ENCODE measurements around the gene SETD1A. TPM values are rescaled to one million over a fixed set of nuclear protein-coding genes. Genes with fewer than 3 reads are reported as not detected.

Gene SETD1A
- polyA plus RNA-seq, 1 donor (not counting 4 experiments of a cell fraction or from before 2014, with no cell fraction given), result 1.1 TPM

DNA sequence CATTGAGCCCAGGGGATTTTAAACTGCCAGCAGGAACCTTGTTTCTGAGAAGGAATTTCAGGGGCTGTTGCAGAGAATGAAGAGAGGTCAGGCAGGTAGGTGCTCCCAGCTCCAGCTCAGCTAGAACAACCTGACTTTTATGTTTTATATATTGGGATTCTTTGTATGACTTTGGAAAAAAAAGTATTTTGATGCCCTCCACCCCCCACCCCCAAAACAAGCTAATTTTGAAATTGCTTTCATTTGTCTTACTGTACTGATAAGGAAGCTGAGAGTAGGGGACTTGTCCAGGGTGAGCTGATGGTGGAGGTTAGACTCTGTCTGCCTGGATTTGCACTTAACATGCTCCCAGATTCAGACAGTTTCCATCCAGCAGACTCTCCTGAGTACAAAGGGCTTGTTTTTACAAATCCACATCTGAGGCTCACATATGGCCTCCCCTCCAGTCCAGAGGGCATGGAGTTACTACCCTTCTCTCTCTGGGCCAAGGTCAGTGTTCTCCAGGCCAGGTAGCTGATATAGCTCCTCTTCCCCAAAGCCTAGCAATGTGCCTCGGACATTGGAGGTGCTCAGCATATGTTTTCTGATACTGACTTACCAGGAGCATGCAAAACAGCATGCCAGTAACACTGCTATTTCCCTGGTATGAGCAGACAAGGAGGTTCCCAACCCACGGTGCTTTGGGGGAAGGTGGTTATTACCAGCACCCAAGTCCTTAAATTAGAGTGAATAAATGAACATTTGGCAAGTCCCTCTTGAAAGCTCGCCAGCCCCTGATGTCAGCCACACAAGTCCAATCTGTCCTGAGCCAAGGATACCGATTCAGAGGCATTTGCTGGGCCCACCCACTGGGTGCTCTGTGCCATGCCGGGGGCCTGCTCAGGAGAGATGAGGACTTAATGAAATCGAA is 41.6 kb downstream of the SETD1A start:
- Histone ChIP-seq H3K4me3 (ENCODE audit: control insufficient read depth in 2 of 3, extremely low read depth in 1 of 3, insufficient read depth in 2 of 3, low read depth in 1 of 3, low read length in 3 of 3) (no peak overlapping the region), H3K4me2 (ENCODE audit: control insufficient read depth, extremely low read depth, insufficient read depth, low read depth, low read length) (peak overlapping the region; percentile 55), H3K9ac (ENCODE audit: control insufficient read depth, extremely low read depth, insufficient read depth, low read length) (no peak overlapping the region), H3K4me1 (ENCODE audit: control insufficient read depth, extremely low read depth, insufficient read depth, low read length) (peaks cover 56% of the 10 kb centered on the region), H2AFZ (ENCODE audit: control insufficient read depth, low read length) (no peak overlapping the region), H3K9me1 (ENCODE audit: control insufficient read depth, extremely low read depth, insufficient read depth, low read length) (peaks cover 3% of the 10 kb centered on the region), H3K9me3 (ENCODE audit: control insufficient read depth, low read depth, low read length) (no peaks in the 10 kb centered on the region), H3K79me2 (ENCODE audit: control insufficient read depth, insufficient read depth, low read length) (no peaks in the 10 kb centered on the region), H4K20me1 (ENCODE audit: control insufficient read depth, extremely low read depth, insufficient read depth, low read length) (no peaks in the 10 kb centered on the region), H3K27me3 (ENCODE audit: control insufficient read depth, extremely low read depth, insufficient read depth, low read length) (no peaks in the 10 kb centered on the region), H3K36me3 (ENCODE audit: control insufficient read depth in 2 of 2, extremely low read depth in 1 of 2, insufficient read depth in 2 of 2, low read length in 2 of 2) (no peaks in the 10 kb centered on the region), H3K27ac (ENCODE audit: control insufficient read depth, insufficient read depth, low read length) (peak overlapping the region; percentile 96)
- dilution Hi-C loops (cut with MboI; ENCODE audit: extremely low pct_ligation_motif_present, low sequenced_read_pairs), result no loop called here
- TF ChIP-seq EZH2 (IDR thresholded peaks at IDR 0.05; ENCODE audit: low read length), result no peak
- TF ChIP-seq, protein P1, sequence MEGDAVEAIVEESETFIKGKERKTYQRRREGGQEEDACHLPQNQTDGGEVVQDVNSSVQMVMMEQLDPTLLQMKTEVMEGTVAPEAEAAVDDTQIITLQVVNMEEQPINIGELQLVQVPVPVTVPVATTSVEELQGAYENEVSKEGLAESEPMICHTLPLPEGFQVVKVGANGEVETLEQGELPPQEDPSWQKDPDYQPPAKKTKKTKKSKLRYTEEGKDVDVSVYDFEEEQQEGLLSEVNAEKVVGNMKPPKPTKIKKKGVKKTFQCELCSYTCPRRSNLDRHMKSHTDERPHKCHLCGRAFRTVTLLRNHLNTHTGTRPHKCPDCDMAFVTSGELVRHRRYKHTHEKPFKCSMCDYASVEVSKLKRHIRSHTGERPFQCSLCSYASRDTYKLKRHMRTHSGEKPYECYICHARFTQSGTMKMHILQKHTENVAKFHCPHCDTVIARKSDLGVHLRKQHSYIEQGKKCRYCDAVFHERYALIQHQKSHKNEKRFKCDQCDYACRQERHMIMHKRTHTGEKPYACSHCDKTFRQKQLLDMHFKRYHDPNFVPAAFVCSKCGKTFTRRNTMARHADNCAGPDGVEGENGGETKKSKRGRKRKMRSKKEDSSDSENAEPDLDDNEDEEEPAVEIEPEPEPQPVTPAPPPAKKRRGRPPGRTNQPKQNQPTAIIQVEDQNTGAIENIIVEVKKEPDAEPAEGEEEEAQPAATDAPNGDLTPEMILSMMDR (optimal IDR thresholded peaks at IDR 0.05 in 1 of 3, IDR thresholded peaks at IDR 0.05 in 1 of 3, conservative IDR thresholded peaks at IDR 0.05 in 1 of 3; ENCODE audit: extremely low read depth in 1 of 3, insufficient read depth in 2 of 3, low read length in 3 of 3), result no peak
- FAIRE-seq (no peak), DNase-seq (ENCODE audit: low read depth, low spot score) (no peak)

DNA sequence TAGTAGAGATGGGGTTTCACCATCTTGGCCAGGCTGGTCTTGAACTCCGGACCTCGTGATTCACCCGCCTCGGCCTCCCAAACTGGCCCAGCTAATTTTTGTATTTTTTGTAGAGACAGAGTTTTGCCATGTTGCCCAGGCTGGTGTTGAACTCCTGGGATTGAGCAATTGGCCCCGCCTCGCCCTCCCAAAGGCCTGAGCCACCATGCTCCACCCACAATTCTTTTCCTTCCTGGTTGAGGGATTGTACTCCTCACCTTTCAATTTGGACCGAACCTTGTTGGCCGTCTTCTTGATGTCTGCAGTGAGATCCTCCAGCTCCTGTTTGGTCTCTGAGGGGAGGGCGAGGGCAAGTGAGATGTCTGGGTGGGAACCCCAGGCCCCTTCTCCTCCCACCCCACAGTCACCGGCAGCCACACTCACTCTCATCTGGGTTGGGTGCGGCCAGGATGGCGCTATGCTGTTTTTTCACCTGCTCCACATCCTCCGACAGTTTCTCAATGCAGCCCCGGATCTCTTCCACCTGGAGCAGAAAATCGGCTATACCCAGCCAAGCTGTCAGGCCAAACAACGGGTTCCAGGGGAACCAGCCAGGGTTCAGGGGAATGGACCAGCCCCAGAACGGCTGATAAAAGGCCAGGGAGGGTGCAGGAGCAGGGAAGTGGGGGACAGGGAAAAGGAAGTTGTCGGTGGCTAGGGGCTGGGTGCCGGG is 43.3 kb downstream of the SETD1A start:
- Histone ChIP-seq H3K27me3 (ENCODE audit: control insufficient read depth, extremely low read depth, insufficient read depth, low read length) (no peaks in the 10 kb centered on the region), H4K20me1 (ENCODE audit: control insufficient read depth, extremely low read depth, insufficient read depth, low read length) (no peaks in the 10 kb centered on the region), H3K79me2 (ENCODE audit: control insufficient read depth, insufficient read depth, low read length) (no peaks in the 10 kb centered on the region), H3K4me2 (ENCODE audit: control insufficient read depth, extremely low read depth, insufficient read depth, low read depth, low read length) (peak overlapping the region; percentile 44), H3K9me1 (ENCODE audit: control insufficient read depth, extremely low read depth, insufficient read depth, low read length) (peaks cover 3% of the 10 kb centered on the region), H2AFZ (ENCODE audit: control insufficient read depth, low read length) (peak overlapping the region; percentile 70), H3K4me3 (ENCODE audit: control insufficient read depth in 2 of 3, extremely low read depth in 1 of 3, insufficient read depth in 2 of 3, low read depth in 1 of 3, low read length in 3 of 3) (peak overlapping the region in 1 of 3 experiments; percentile 17), H3K27ac (ENCODE audit: control insufficient read depth, insufficient read depth, low read length) (no peak overlapping the region), H3K4me1 (ENCODE audit: control insufficient read depth, extremely low read depth, insufficient read depth, low read length) (peaks cover 46% of the 10 kb centered on the region), H3K9me3 (ENCODE audit: control insufficient read depth, low read depth, low read length) (no peaks in the 10 kb centered on the region), H3K9ac (ENCODE audit: control insufficient read depth, extremely low read depth, insufficient read depth, low read length) (no peak overlapping the region), H3K36me3 (ENCODE audit: control insufficient read depth in 2 of 2, extremely low read depth in 1 of 2, insufficient read depth in 2 of 2, low read length in 2 of 2) (no peaks in the 10 kb centered on the region)
- dilution Hi-C loops (cut with MboI; ENCODE audit: extremely low pct_ligation_motif_present, low sequenced_read_pairs), result no loop called here
- no peak for DNase-seq (ENCODE audit: low read depth, low spot score)
- no peak for TF ChIP-seq EZH2 (IDR thresholded peaks at IDR 0.05; ENCODE audit: low read length)
- TF ChIP-seq, protein P1 (optimal IDR thresholded peaks at IDR 0.05 in 1 of 3, IDR thresholded peaks at IDR 0.05 in 1 of 3, conservative IDR thresholded peaks at IDR 0.05 in 1 of 3; ENCODE audit: extremely low read depth in 1 of 3, insufficient read depth in 2 of 3, low read length in 3 of 3), result no peak
- no peak for FAIRE-seq

Data from keratinocyte (primary cell).